ENCODE results near the gene MACROD2. TPM values are rescaled to one million over a fixed set of nuclear protein-coding genes. Genes with fewer than 3 reads are reported as not detected.

Gene MACROD2
- total and polyA plus RNA-seq, 8 donors: 0.78 to 31.3 (median 10.9) TPM; not detected in 1

- no peaks in the 10 kb centered on the region for H3K27me3 ChIP-seq
- no peak overlapping the region for H3K4me3 ChIP-seq
- H3K36me3 ChIP-seq: no peaks in the 10 kb centered on the region
- TF ChIP-seq POLR2A (IDR thresholded peaks at IDR 0.05) (no peak), CTCF (IDR thresholded peaks at IDR 0.05) (no peak), POLR2AphosphoS5 (IDR thresholded peaks at IDR 0.05) (no peak), EP300 (IDR thresholded peaks at IDR 0.05) (no peak)
- no peaks in the 10 kb centered on the region for H3K4me1 ChIP-seq
- H3K9me3 ChIP-seq: no peaks in the 10 kb centered on the region
- H3K27ac ChIP-seq: no peak overlapping the region
- intact Hi-C loops (cut with DNase I; ENCODE audit: low total_unique reads): no loop called here
- peak in 1 of 2 donors; percentile 15 for DNase-seq
- 61 to 80% (median 68%) methylated on average over 3 of the region's 3 CpGs for WGBS, 5 donors
Measured at GRCh38 chr20:14064333-14064732, 69.0 kb downstream of the MACROD2 start.

- H3K9me3 ChIP-seq: no peaks in the 10 kb centered on the region
- H3K4me1 ChIP-seq: no peaks in the 10 kb centered on the region
- no peak for DNase-seq
- WGBS, 5 donors: 38 to 70% (median 52%) methylated on average over 5 of the region's 5 CpGs
- H3K36me3 ChIP-seq: no peaks in the 10 kb centered on the region
- TF ChIP-seq EP300 (IDR thresholded peaks at IDR 0.05) (no peak), POLR2AphosphoS5 (IDR thresholded peaks at IDR 0.05) (no peak), CTCF (IDR thresholded peaks at IDR 0.05) (no peak), POLR2A (IDR thresholded peaks at IDR 0.05) (no peak)
- H3K4me3 ChIP-seq: no peak overlapping the region
- intact Hi-C loops (cut with DNase I; ENCODE audit: low total_unique reads): no loop called here
- H3K27me3 ChIP-seq: no peaks in the 10 kb centered on the region
- H3K27ac ChIP-seq: no peak overlapping the region
Measured at GRCh38 chr20:14064921-14065320, 69.6 kb downstream of the MACROD2 start.

- H3K9me3 ChIP-seq: no peaks in the 10 kb centered on the region
- WGBS, 5 donors: 77 to 89% (median 85%) methylated on average over 3 of the region's 3 CpGs
- no peak overlapping the region for H3K27ac ChIP-seq
- H3K27me3 ChIP-seq: no peaks in the 10 kb centered on the region
- H3K4me3 ChIP-seq: no peak overlapping the region
- intact Hi-C loops (cut with DNase I; ENCODE audit: low total_unique reads): no loop called here
- H3K4me1 ChIP-seq: no peaks in the 10 kb centered on the region
- DNase-seq: no peak
- H3K36me3 ChIP-seq: no peaks in the 10 kb centered on the region
- no peak for TF ChIP-seq EP300 (IDR thresholded peaks at IDR 0.05)
- TF ChIP-seq POLR2A (IDR thresholded peaks at IDR 0.05): no peak
- TF ChIP-seq CTCF (IDR thresholded peaks at IDR 0.05): no peak
- TF ChIP-seq POLR2AphosphoS5 (IDR thresholded peaks at IDR 0.05): no peak
Measured at GRCh38 chr20:14065774-14066173, 70.5 kb downstream of the MACROD2 start.

GRCh38 chr20:14067603-14068002 is 72.3 kb downstream of the MACROD2 start:
- TF ChIP-seq POLR2A (IDR thresholded peaks at IDR 0.05) (no peak), CTCF (IDR thresholded peaks at IDR 0.05) (no peak), POLR2AphosphoS5 (IDR thresholded peaks at IDR 0.05) (no peak), EP300 (IDR thresholded peaks at IDR 0.05) (no peak)
- intact Hi-C loops (cut with DNase I; ENCODE audit: low total_unique reads): no loop called here

More at GRCh38 chr20:14067603-14068002, 72.3 kb downstream of the MACROD2 start:
- no peaks in the 10 kb centered on the region for H3K4me1 ChIP-seq
- no peaks in the 10 kb centered on the region for H3K36me3 ChIP-seq
- no peak overlapping the region for H3K27ac ChIP-seq
- no peaks in the 10 kb centered on the region for H3K27me3 ChIP-seq
- no peak overlapping the region for H3K4me3 ChIP-seq
- DNase-seq: no peak
- no peaks in the 10 kb centered on the region for H3K9me3 ChIP-seq
